ENCODE measurements around the gene ROBO1. TPM values are rescaled to one million over a fixed set of nuclear protein-coding genes. Genes with fewer than 3 reads are reported as not detected.

The ROBO1 gene
- total RNA-seq, 1 donor from 2014 or later = 7.1 TPM

- Histone ChIP-seq H3K9me3 (replicated peaks) (peaks cover 15% of the 10 kb centered on the region), H3K27me3 (ENCODE audit: low read depth) (no peaks in the 10 kb centered on the region), H3K27ac (replicated peaks) (no peak overlapping the region), H3K4me1 (no peaks in the 10 kb centered on the region), H3K36me3 (no peaks in the 10 kb centered on the region), H3K4me3 (no peak overlapping the region)
- no peak for TF ChIP-seq CTCF (IDR thresholded peaks at IDR 0.05; ENCODE audit: borderline replicate concordance)
- no peak for DNase-seq
- intact Hi-C loops (cut with micrococcal nuclease) = no loop called here
These were observed 768.7 kb downstream of the ROBO1 start for GRCh38 chr3:78999139-78999538.

GRCh38 chr3:78995087-78995486, 772.7 kb downstream of the ROBO1 start:
- intact Hi-C loops (cut with micrococcal nuclease) = no loop called here
- peaks cover 4% of the 10 kb centered on the region for H3K36me3 ChIP-seq
- no peak for TF ChIP-seq CTCF (IDR thresholded peaks at IDR 0.05; ENCODE audit: borderline replicate concordance)
- H3K9me3 ChIP-seq (replicated peaks) = peaks cover 39% of the 10 kb centered on the region
- H3K27ac ChIP-seq (replicated peaks) = no peak overlapping the region
- H3K4me3 ChIP-seq = no peak overlapping the region
- H3K27me3 ChIP-seq (ENCODE audit: low read depth) = no peaks in the 10 kb centered on the region
- H3K4me1 ChIP-seq = no peaks in the 10 kb centered on the region
- DNase-seq = no peak

- intact Hi-C loops (cut with micrococcal nuclease) = no loop called here
- no peak for DNase-seq
- no peak overlapping the region for H3K4me3 ChIP-seq
- no peak for TF ChIP-seq CTCF (IDR thresholded peaks at IDR 0.05; ENCODE audit: borderline replicate concordance)
- peaks cover 32% of the 10 kb centered on the region for H3K9me3 ChIP-seq (replicated peaks)
- no peaks in the 10 kb centered on the region for H3K27me3 ChIP-seq (ENCODE audit: low read depth)
- no peaks in the 10 kb centered on the region for H3K4me1 ChIP-seq
- peaks cover 4% of the 10 kb centered on the region for H3K36me3 ChIP-seq
- H3K27ac ChIP-seq (replicated peaks) = no peak overlapping the region
These were observed 773.4 kb downstream of the ROBO1 start for GRCh38 chr3:78994174-78995027.

- H3K4me3 ChIP-seq = no peak overlapping the region
- peaks cover 24% of the 10 kb centered on the region for H3K9me3 ChIP-seq (replicated peaks)
These were observed 774.4 kb downstream of the ROBO1 start for GRCh38 chr3:78993375-78993774.

GRCh38 chr3:78992830-78993229, 775.0 kb downstream of the ROBO1 start:
- no peak for DNase-seq
- intact Hi-C loops (cut with micrococcal nuclease) = no loop called here
- no peaks in the 10 kb centered on the region for H3K27me3 ChIP-seq (ENCODE audit: low read depth)
- no peak overlapping the region for H3K4me3 ChIP-seq
- H3K4me1 ChIP-seq = no peaks in the 10 kb centered on the region
- H3K36me3 ChIP-seq = peaks cover 4% of the 10 kb centered on the region
- no peak overlapping the region for H3K27ac ChIP-seq (replicated peaks)
- no peak for TF ChIP-seq CTCF (IDR thresholded peaks at IDR 0.05; ENCODE audit: borderline replicate concordance)
- H3K9me3 ChIP-seq (replicated peaks) = peaks cover 24% of the 10 kb centered on the region

More at GRCh38 chr3:78993375-78993774, 774.4 kb downstream of the ROBO1 start:
- Histone ChIP-seq H3K4me1 (no peaks in the 10 kb centered on the region), H3K27ac (replicated peaks) (no peak overlapping the region), H3K27me3 (ENCODE audit: low read depth) (no peaks in the 10 kb centered on the region), H3K36me3 (peaks cover 4% of the 10 kb centered on the region)
- no peak for TF ChIP-seq CTCF (IDR thresholded peaks at IDR 0.05; ENCODE audit: borderline replicate concordance)
- DNase-seq = no peak
- intact Hi-C loops (cut with micrococcal nuclease) = no loop called here

All from left ventricle myocardium inferior (tissue), 1 donor.